Astrocyte (in vitro differentiated cells and primary cell): Measurements from ENCODE around the gene PIGC.

Experiments used
- CTCF ChIP-seq: IDR thresholded peaks from 2 replicates; pipeline ENCODE4 v1.5.1; 2011; ENCODE audit warnings: low read depth, mild to moderate bottlenecking, inconsistent platforms, low read length, moderate library complexity; ENCODE audit not compliant: insufficient read depth
- EZH2 ChIP-seq: IDR thresholded peaks from 2 replicates; pipeline ENCODE4 v1.6.1; 2012; ENCODE audit warnings: mild to moderate bottlenecking, low read length, inconsistent platforms; ENCODE audit not compliant: insufficient read depth

GRCh38 chr1:172394811-172395210 is 49.1 kb downstream of the PIGC start:
- TF ChIP-seq CTCF (no peak), EZH2 (no peak)
